Ascending aorta (tissue), 2 donors: ENCODE data around the gene UBE2E3. TPM values are rescaled to one million over a fixed set of nuclear protein-coding genes. Genes with fewer than 3 reads are reported as not detected.

Experiments used
- DNase-seq, 2 donors: peaks; one replicate each; pipeline ENCODE4 v3.0.0-alpha.2; 2019; ENCODE audit warnings: low spot score in 2 of 2
- H3K27ac ChIP-seq, 2 donors: fragments of 200-600 bp; sonication (generic); one replicate each; pipeline ENCODE4 v1.5.1; 2016 to 2017; ENCODE audit warnings: mild to moderate bottlenecking in 1 of 2
- H3K27me3 ChIP-seq: fragments of 200-600 bp; sonication (generic); one replicate; pipeline ENCODE4 v1.5.1; 2017
- H3K36me3 ChIP-seq, 2 donors: fragments of 200-600 bp; sonication (generic); one replicate each; pipeline ENCODE4 v1.5.1; 2016
- H3K4me1 ChIP-seq, 2 donors: fragments of 200-600 bp; sonication (generic); one replicate each; pipeline ENCODE4 v1.5.1; 2016 to 2017; ENCODE audit warnings: mild to moderate bottlenecking in 1 of 2
- H3K4me3 ChIP-seq, 2 donors: fragments of 200-600 bp; sonication (generic); one replicate each; pipeline ENCODE4 v1.5.1; 2016 to 2017; ENCODE audit warnings: mild to moderate bottlenecking in 1 of 2
- H3K9me3 ChIP-seq, 2 donors: fragments of 200-600 bp; sonication (generic); one replicate each; pipeline ENCODE4 v1.5.1; 2016
- intact Hi-C: fragments of 100-400 bp; cut with DNase I; formaldehyde crosslinking; loops from one replicate; pipeline ENCODE4 v1.15.1; 2023
- total RNA-seq: library from RNA; depleted of rRNA; stranded (reverse); fragments of >200 nt; gene quantifications from one replicate; pipeline ENCODE4 v1.1.0, GENCODE V29; 2016
- TF ChIP-seq, protein P1 (sequence below), 3 experiments: fragments of 200-600 bp in 2 of 3; fragments of 450-650 bp in 1 of 3; sonication (generic) in 2 of 3; IDR thresholded peaks; one replicate each; pipeline ENCODE4 v1.5.1; 2016 to 2019; ENCODE audit warnings: antibody characterized with exemption in 3 of 3, mild to moderate bottlenecking in 1 of 3, moderate library complexity in 1 of 3

The UBE2E3 gene
- total RNA-seq, 1 donor from 2014 or later: 125 TPM

DNA sequence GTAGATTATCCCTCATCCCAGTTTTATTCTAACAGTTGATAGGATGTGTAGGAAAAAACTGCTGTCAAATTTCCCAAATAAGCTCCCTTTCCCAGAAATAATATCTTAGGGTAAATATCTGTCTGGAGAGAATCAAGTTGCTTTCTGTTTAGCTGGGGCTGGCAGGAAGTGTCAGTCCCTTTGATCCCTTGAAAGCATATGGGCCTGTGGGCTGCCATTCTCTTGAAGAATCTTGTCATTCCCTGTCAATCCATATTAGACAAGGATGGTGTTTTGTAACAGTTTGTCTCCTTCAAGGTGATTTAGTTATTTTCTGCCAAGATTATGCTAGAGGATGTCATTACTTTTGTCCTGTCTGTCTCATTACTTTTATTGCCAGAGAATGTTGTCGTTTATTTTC, 37.1 kb upstream of the UBE2E3 start:
- Histone ChIP-seq H3K4me3 (no peak overlapping the region), H3K9me3 (no peaks in the 10 kb centered on the region)
- TF ChIP-seq, protein P1, sequence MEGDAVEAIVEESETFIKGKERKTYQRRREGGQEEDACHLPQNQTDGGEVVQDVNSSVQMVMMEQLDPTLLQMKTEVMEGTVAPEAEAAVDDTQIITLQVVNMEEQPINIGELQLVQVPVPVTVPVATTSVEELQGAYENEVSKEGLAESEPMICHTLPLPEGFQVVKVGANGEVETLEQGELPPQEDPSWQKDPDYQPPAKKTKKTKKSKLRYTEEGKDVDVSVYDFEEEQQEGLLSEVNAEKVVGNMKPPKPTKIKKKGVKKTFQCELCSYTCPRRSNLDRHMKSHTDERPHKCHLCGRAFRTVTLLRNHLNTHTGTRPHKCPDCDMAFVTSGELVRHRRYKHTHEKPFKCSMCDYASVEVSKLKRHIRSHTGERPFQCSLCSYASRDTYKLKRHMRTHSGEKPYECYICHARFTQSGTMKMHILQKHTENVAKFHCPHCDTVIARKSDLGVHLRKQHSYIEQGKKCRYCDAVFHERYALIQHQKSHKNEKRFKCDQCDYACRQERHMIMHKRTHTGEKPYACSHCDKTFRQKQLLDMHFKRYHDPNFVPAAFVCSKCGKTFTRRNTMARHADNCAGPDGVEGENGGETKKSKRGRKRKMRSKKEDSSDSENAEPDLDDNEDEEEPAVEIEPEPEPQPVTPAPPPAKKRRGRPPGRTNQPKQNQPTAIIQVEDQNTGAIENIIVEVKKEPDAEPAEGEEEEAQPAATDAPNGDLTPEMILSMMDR (IDR thresholded peaks at IDR 0.05): no peak

DNA sequence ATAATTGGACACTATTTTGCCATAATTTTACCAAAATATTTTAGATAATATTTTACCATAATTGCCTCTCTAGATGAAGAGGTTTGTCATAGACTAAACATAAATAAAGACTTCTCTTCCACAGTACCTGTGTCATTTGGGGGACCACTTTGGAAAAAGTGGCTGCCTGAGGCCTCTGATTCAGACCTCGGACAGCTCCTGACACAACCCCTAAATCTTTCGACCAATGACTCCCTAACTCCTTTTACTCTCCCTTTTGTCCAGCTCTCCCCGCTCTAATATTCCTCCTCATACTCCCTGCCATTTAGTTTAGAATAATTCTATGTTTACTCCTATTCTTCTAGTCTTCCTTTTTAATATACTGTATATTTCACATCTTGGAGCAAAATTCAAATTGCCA, 36.0 kb upstream of the UBE2E3 start:
- no peaks in the 10 kb centered on the region for H3K27me3 ChIP-seq
- no peak overlapping the region for H3K27ac ChIP-seq
- intact Hi-C loops: no loop called here
- no peaks in the 10 kb centered on the region for H3K36me3 ChIP-seq
- H3K4me1 ChIP-seq: no peaks in the 10 kb centered on the region
- no peak overlapping the region for H3K4me3 ChIP-seq
- no peak for DNase-seq
- H3K9me3 ChIP-seq: no peaks in the 10 kb centered on the region
- TF ChIP-seq, protein P1 (IDR thresholded peaks at IDR 0.05): no peak

More for the DNA sequence above, 37.1 kb upstream of the UBE2E3 start:
- Histone ChIP-seq H3K27me3 (no peaks in the 10 kb centered on the region), H3K27ac (no peak overlapping the region), H3K4me1 (no peaks in the 10 kb centered on the region), H3K36me3 (no peaks in the 10 kb centered on the region)
- no peak for DNase-seq
- intact Hi-C loops: no loop called here

DNA sequence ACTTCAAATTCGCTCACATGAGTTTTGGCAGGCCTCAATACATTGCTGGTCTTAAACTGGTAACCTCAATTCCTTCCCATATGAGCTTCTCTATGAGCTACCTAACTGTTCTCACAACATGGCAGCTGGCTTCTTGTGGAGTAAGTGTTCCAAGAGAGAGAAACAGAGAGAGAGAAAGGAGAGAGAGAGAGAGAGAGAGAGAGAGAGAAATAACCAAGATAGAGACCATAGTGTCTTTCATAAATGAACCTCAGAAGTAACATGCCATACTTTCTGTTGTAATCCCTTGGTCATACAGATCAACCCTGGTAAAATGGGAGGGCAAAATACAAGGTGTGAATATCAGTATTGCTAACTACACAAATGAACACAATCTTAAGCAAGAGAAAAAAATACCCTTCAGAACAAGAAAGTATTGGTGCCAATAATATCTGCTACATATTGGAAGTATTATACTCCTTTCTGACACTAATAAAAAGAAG, 33.2 kb upstream of the UBE2E3 start:
- Histone ChIP-seq H3K27me3 (no peaks in the 10 kb centered on the region), H3K36me3 (no peaks in the 10 kb centered on the region), H3K4me3 (no peak overlapping the region), H3K27ac (no peak overlapping the region), H3K4me1 (no peaks in the 10 kb centered on the region), H3K9me3 (no peaks in the 10 kb centered on the region)
- TF ChIP-seq, protein P1 (IDR thresholded peaks at IDR 0.05): no peak
- intact Hi-C loops: no loop called here
- DNase-seq: no peak

DNA sequence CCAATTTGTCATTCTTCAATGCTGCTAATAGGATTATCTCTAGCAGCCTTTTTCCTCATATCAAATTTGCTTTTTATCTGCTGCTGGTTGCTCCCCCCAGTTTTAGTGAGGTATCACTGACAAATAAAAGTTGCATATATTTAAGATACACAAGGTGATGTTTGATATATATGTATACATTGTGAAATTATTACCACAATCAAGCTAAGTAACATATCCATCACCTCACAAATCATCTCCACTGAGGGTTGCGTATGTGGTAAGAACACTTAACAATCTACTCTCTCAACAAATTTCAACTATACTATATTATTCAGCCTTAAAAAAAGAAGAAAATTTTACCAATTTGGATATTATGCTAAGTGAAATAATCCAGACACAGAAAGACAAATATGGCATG, 30.5 kb upstream of the UBE2E3 start:
- Histone ChIP-seq H3K4me3 (no peak overlapping the region), H3K27me3 (no peaks in the 10 kb centered on the region), H3K4me1 (no peaks in the 10 kb centered on the region), H3K27ac (no peak overlapping the region), H3K36me3 (no peaks in the 10 kb centered on the region), H3K9me3 (no peaks in the 10 kb centered on the region)
- intact Hi-C loops: no loop called here
- TF ChIP-seq, protein P1 (IDR thresholded peaks at IDR 0.05): no peak
- no peak for DNase-seq

DNA sequence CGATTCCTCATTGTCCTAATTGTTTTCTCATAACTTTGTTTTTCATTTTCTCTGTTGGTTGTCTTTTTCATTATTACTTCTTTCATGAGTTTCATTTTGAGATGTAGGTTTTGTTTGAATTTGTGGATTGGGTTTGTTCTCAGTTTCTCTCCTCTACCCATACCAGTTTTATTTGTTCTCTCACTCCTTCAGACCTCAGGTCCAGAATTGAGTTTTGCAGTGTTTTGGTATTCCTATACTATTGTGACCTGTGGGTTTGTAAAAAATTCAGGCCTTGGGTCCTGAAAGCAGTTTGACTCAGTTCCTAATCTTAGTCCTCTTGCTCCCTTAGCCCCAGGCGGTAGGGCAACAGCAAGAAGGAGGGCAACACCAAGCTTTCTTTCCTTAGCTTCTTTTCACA, 28.3 kb upstream of the UBE2E3 start:
- H3K27me3 ChIP-seq: no peaks in the 10 kb centered on the region
- intact Hi-C loops: no loop called here
- no peaks in the 10 kb centered on the region for H3K36me3 ChIP-seq
- no peak for DNase-seq
- no peak overlapping the region for H3K4me3 ChIP-seq
- H3K4me1 ChIP-seq: no peaks in the 10 kb centered on the region
- no peak overlapping the region for H3K27ac ChIP-seq
- no peaks in the 10 kb centered on the region for H3K9me3 ChIP-seq
- TF ChIP-seq, protein P1 (IDR thresholded peaks at IDR 0.05): no peak

DNA sequence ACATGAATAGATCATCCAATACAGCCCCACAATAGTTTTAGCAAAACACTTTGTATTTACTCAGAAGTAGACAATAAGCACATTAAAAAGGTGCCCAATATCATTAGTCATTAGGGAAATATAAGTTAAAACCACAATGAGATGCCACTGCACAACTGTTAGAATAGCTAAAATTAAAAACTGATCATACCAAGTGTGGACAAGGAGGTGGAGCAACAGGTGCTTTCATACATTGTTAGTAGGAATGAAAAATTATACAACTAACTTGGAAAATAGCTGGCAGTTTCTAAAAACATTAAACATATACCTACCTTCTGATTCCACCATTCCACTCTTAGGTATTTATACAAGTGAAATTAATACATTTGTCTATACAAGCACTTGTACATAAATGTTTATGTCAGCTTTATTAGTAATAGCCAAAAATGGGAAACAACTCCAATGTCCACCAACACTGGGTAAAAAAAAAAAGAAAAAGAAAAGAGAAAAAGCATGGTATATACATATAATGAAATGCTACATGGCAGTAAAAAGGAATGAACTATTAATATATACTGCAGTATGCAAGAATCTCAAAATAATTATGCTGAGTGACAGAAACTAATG, 27.6 kb upstream of the UBE2E3 start:
- no peaks in the 10 kb centered on the region for H3K36me3 ChIP-seq
- TF ChIP-seq, protein P1 (IDR thresholded peaks at IDR 0.05): no peak
- no peak for DNase-seq
- H3K27me3 ChIP-seq: no peaks in the 10 kb centered on the region
- no peak overlapping the region for H3K27ac ChIP-seq
- intact Hi-C loops: no loop called here
- no peaks in the 10 kb centered on the region for H3K9me3 ChIP-seq
- H3K4me1 ChIP-seq: no peaks in the 10 kb centered on the region
- H3K4me3 ChIP-seq: no peak overlapping the region
